K562 (cell line): ENCODE measurements around the gene RUVBL2. TPM values are rescaled to one million over a fixed set of nuclear protein-coding genes. Genes with fewer than 3 reads are reported as not detected.

Experiments
- ARID1B ChIP-seq: fragments of 450-650 bp; IDR thresholded peaks from 2 replicates; pipeline ENCODE4 v1.6.1; 2016; ENCODE audit warnings: antibody characterized with exemption, mild to moderate bottlenecking, inconsistent platforms
- ATF2 ChIP-seq: sonication (generic); formaldehyde crosslinking; IDR thresholded peaks from 2 replicates; pipeline ENCODE4 v1.8.1; 2022; ENCODE audit warnings: missing genetic modification reagents
- BRCA1 ChIP-seq, 2 experiments: fragments of 450-650 bp in 1 of 2; sonication (generic) in 1 of 2; formaldehyde crosslinking in 1 of 2; IDR thresholded peaks; 2 replicates each; pipeline versions ENCODE4 v1.5.0 to v1.6.1; 2017 to 2020; ENCODE audit warnings: mild to moderate bottlenecking in 1 of 2, missing genetic modification reagents in 1 of 2
- DDX20 ChIP-seq: fragments of 450-650 bp; IDR thresholded peaks from 2 replicates; pipeline ENCODE4 v1.6.1; 2016; ENCODE audit warnings: missing genetic modification characterization, low read depth, mild to moderate bottlenecking, missing compliant biosample characterization, moderate library complexity
- EP300 ChIP-seq: IDR thresholded peaks from 2 replicates; pipeline ENCODE4 v1.6.1; 2012; ENCODE audit warnings: low read length, improper control_type of control experiment
- EWSR1 ChIP-seq: fragments of 450-650 bp; IDR thresholded peaks from 2 replicates; pipeline ENCODE4 v1.6.1; 2018; ENCODE audit warnings: borderline replicate concordance, mild to moderate bottlenecking, low read depth, moderate library complexity; ENCODE audit not compliant: partially characterized antibody
- HDAC1 ChIP-seq, 2 experiments: fragments of 450-650 bp; IDR thresholded peaks; 2 replicates each; pipeline ENCODE4 v1.6.1; 2016 to 2017; ENCODE audit warnings: inconsistent platforms in 1 of 2, mild to moderate bottlenecking in 1 of 2, moderate library complexity in 1 of 2
- HDGF ChIP-seq: fragments of 450-650 bp; IDR thresholded peaks from 2 replicates; pipeline ENCODE4 v1.6.1; 2016
- KLF13 ChIP-seq: fragments of 450-650 bp; IDR thresholded peaks from 2 replicates; pipeline ENCODE4 v1.6.1; 2016; ENCODE audit warnings: missing genetic modification characterization, low read depth, mild to moderate bottlenecking, missing compliant biosample characterization, moderate library complexity, borderline replicate concordance
- MTA2 ChIP-seq: fragments of 450-650 bp; IDR thresholded peaks from 2 replicates; pipeline ENCODE4 v1.6.1; 2016; ENCODE audit warnings: low read depth
- NCOA1 ChIP-seq: fragments of 450-650 bp; IDR thresholded peaks from 2 replicates; pipeline ENCODE4 v1.6.1; 2016; ENCODE audit warnings: low read depth
- SIX5 ChIP-seq, 2 experiments: IDR thresholded peaks; 2 replicates each; pipeline ENCODE4 v1.6.1; 2011; ENCODE audit warnings: low read length in 2 of 2, borderline replicate concordance in 1 of 2, low read depth in 1 of 2, mild to moderate bottlenecking in 1 of 2, moderate library complexity in 1 of 2; ENCODE audit not compliant: insufficient read depth in 1 of 2
- TAF1 ChIP-seq: IDR thresholded peaks from 2 replicates; pipeline ENCODE4 v1.6.1; 2011; ENCODE audit warnings: mild to moderate bottlenecking, low read length, moderate library complexity; ENCODE audit not compliant: insufficient read depth, control insufficient read depth, severe bottlenecking; ENCODE audit errors: extremely low read depth
- TBL1XR1 ChIP-seq, 2 experiments: IDR thresholded peaks; 2 replicates each; pipeline ENCODE4 v1.6.1; 2012; ENCODE audit warnings: improper control_type of control experiment in 2 of 2, low read length in 2 of 2, mild to moderate bottlenecking in 1 of 2
- THRB ChIP-seq: fragments of 450-650 bp; formaldehyde crosslinking; conservative IDR thresholded peaks from 2 replicates; pipeline ENCODE4 v1.4.0; 2022; ENCODE audit warnings: mild to moderate bottlenecking, missing genetic modification characterization
- ZBTB34 ChIP-seq: fragments of 250-450 bp; sonication (Bioruptor Pico); IDR thresholded peaks from 2 replicates; pipeline ENCODE4 v1.8.0; 2021; ENCODE audit warnings: mild to moderate bottlenecking, moderate library complexity
- ZEB2 ChIP-seq: fragments of 450-650 bp; IDR thresholded peaks from 2 replicates; pipeline ENCODE4 v1.6.1; 2016
- ZNF592 ChIP-seq: fragments of 450-650 bp; IDR thresholded peaks from 2 replicates; pipeline ENCODE4 v1.6.1; 2017; ENCODE audit warnings: antibody characterized with exemption, mild to moderate bottlenecking
- polyA plus RNA-seq, 8 experiments: library from polyadenylated mRNA; depleted of rRNA in 4 of 8; stranded (reverse) in 5 of 8; unstranded in 3 of 8; fragments of >200 nt; fragmentation: Nextera tagmentation in 2 of 8; fragmentation: Illumina TruSeq in 1 of 8; extraction: Ambion mirVana in 2 of 8; extraction: Trizol in 1 of 8; gene quantifications; 2 replicates each; pipeline versions ENCODE4 v1.2.1 to v1.2.3, GENCODE V29; 2011 to 2014; ENCODE audit warnings: inconsistent platforms in 1 of 8, missing spikeins in 1 of 8
- total RNA-seq, 7 experiments: library from RNA; depleted of rRNA in 6 of 7; stranded (reverse); fragments of >200 nt in 6 of 7; fragmentation: Illumina TruSeq in 2 of 7; extraction: Trizol in 2 of 7; gene quantifications; 2 replicates each; pipeline versions ENCODE4 v1.2.1 to v1.2.3, GENCODE V29; 2011 to 2021; ENCODE audit warnings: low replicate concordance in 1 of 7

The RUVBL2 gene
- total and polyA plus RNA-seq, 9 of the 15 experiments (the other 6 are each of a cell fraction or from before 2014, with no cell fraction given) = 71.4 to 453 (median 237) TPM

GRCh38 chr19:48964205-48965039 is 29.3 kb upstream of the RUVBL2 start (continued):
- TF ChIP-seq HDGF = no peak
- TF ChIP-seq ATF2 (CRISPR knock-in tag) = no peak
- TF ChIP-seq MTA2 = 0 out of 2 replicates have a peak, but pooled peaks have one; percentile 16
- 0 out of 4 replicates have a peak, but pooled peaks of 1 of the 2 experiments have one; percentile 15 for TF ChIP-seq TBL1XR1 (IDR thresholded peaks at IDR 0.05; ENCODE audit: low read length in 2 of 2)
- no peak for TF ChIP-seq EP300
- TF ChIP-seq KLF13 (tag) = 0 out of 2 replicates have a peak, but pooled peaks have one; percentile 23
- TF ChIP-seq TAF1 = no peak
- TF ChIP-seq ZBTB34 (CRISPR knock-in tag) = 0 out of 2 replicates have a peak, but pooled peaks have one; percentile 13
- TF ChIP-seq ZEB2 = peak; percentile 48; the same call in 1 of the 2 replicates
- 0 out of 2 replicates have a peak, but pooled peaks have one; percentile 36 for TF ChIP-seq DDX20 (tag)
- no peak for TF ChIP-seq BRCA1 (IDR thresholded peaks at IDR 0.05)
- no peak for TF ChIP-seq BRCA1 (CRISPR knock-in tag; IDR thresholded peaks at IDR 0.05)
- peak in 1 of 2 experiments; percentile 9; a peak in 1 of 4 replicates for TF ChIP-seq HDAC1 (IDR thresholded peaks at IDR 0.05)
- TF ChIP-seq EWSR1 = no peak
- TF ChIP-seq NCOA1 = no peak
- TF ChIP-seq SIX5 (IDR thresholded peaks at IDR 0.05; ENCODE audit: borderline replicate concordance in 1 of 2, insufficient read depth in 1 of 2, low read depth in 1 of 2, low read length in 2 of 2) = no peak
- peak; percentile 13 for TF ChIP-seq ARID1B
- no peak for TF ChIP-seq THRB (CRISPR knock-in tag)
- TF ChIP-seq ZNF592 = 0 out of 2 replicates have a peak, but pooled peaks have one; percentile 26
